DMS53 (cell line): Measurements from ENCODE around the gene SULT6B1.

Source experiments
- DNase-seq: peaks from one replicate; lab custom pipeline; 2025; lab: John Stamatoyannopoulos, UW

The SULT6B1 gene

GRCh38 chr2:37148325-37148724 lies 40.1 kb downstream of the SULT6B1 start:
- no peak for DNase-seq

- no peak for DNase-seq
Observed at GRCh38 chr2:37146062-37146461, 42.4 kb downstream of the SULT6B1 start.

DNA sequence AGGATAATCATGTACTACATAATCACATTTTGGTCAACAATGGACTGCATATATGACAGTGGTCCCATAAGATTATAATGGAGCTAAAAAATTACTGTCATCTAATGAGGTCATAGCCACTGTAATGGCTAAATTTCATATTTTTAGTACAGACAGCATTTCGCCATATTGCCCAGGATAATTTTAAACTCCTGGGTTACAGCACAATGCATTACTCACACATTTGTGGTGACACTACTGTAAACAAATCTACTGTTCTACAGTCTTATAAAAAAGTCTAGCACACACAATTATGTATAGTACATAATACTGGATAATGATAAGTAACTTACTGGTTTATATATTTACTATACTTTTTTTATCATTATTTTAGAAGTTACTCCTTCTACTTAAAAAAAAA lies 44.5 kb downstream of the SULT6B1 start:
- DNase-seq, result no peak

- DNase-seq, result no peak
Observed at GRCh38 chr2:37142546-37142945, 45.9 kb downstream of the SULT6B1 start.

DNA sequence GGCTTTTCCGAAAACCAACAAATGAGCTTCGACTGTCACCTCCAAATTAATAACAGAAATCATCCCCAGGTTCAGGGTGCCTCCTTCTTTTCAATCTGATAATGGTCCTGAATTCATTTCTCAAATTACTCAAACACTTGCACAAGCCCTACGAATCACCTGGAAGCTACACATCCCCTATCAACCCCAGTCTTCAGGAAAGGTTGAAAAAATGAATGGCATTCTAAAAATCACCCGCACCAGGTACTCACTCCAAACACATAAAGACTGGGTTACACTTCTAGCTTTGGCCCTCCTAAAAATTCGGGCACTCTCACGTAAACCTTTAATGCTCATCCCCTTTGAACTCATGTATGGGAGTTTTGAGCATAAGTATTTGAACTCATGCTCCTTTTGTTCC lies 55.6 kb downstream of the SULT6B1 start:
- DNase-seq, result no peak

GRCh38 chr2:37125416-37125815 lies 63.1 kb downstream of the SULT6B1 start:
- DNase-seq, result no peak

DNA sequence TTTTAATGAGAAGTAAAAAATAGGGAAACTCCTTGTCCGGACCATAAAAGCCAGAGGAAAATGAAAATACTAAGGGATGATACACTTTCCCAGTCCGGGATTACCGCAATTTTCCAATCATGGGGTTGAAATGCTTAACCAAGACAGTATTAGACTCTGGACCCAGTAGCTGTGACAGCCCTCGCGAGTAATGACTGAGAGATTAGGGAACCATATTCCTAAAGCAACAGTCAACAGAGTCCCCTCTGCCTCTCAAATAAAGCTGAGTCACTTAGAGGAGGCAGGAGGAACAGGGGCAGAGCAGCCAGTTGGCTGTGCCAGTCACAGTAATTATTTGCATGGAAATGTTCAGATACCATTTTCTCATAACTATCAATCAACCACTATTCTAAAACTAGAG lies 69.3 kb downstream of the SULT6B1 start:
- no peak for DNase-seq
